Spleen (tissue), 11 donors: ENCODE measurements around the gene KPNA6. TPM values are rescaled to one million over a fixed set of nuclear protein-coding genes. Genes with fewer than 3 reads are reported as not detected.
"Not testable (repeated sequence)": the region's sequence is repeated elsewhere in the genome, so short reads cannot be mapped to it uniquely, and the experiment has no call there.

Experiments
- DNase-seq: peaks from one replicate; pipeline ENCODE4 v3.0.0-alpha.2; 2020
- H3K27ac ChIP-seq, 8 donors: fragments of 200-600 bp; sonication (generic) in 7 of 8; 1 replicate in 4 of 8; 2 replicates in 4 of 8; pipeline versions ENCODE4 v1.5.0 to v1.8.0; 2016 to 2021; ENCODE audit warnings: inconsistent platforms in 4 of 8, mild to moderate bottlenecking in 4 of 8, moderate library complexity in 1 of 8
- H3K27me3 ChIP-seq, 7 donors: fragments of 200-600 bp; sonication (generic) in 6 of 7; replicated peaks in 1 of 7; 1 replicate in 4 of 7; 2 replicates in 3 of 7; pipeline versions ENCODE4 v1.5.0 to v1.8.0; 2016 to 2021; ENCODE audit warnings: inconsistent platforms in 3 of 7, mild to moderate bottlenecking in 1 of 7
- H3K36me3 ChIP-seq, 6 donors: fragments of 200-600 bp; sonication (generic) in 5 of 6; 1 replicate in 4 of 6; 2 replicates in 2 of 6; pipeline versions ENCODE4 v1.5.0 to v1.8.0; 2016 to 2021; ENCODE audit warnings: inconsistent platforms in 2 of 6
- H3K4me1 ChIP-seq, 6 donors: fragments of 200-600 bp; sonication (generic) in 5 of 6; 1 replicate in 3 of 6; 2 replicates in 3 of 6; pipeline versions ENCODE4 v1.5.0 to v1.8.0; 2016 to 2021; ENCODE audit warnings: inconsistent platforms in 3 of 6
- H3K4me3 ChIP-seq, 8 donors: fragments of 200-600 bp; sonication (generic) in 7 of 8; 1 replicate in 4 of 8; 2 replicates in 4 of 8; pipeline versions ENCODE4 v1.5.0 to v1.8.0; 2016 to 2021; ENCODE audit warnings: inconsistent platforms in 4 of 8, mild to moderate bottlenecking in 4 of 8, moderate library complexity in 2 of 8
- H3K9me3 ChIP-seq, 8 donors: fragments of 200-600 bp; sonication (generic) in 7 of 8; 1 replicate in 4 of 8; 2 replicates in 4 of 8; pipeline versions ENCODE4 v1.5.0 to v1.8.0; 2016 to 2021; ENCODE audit warnings: inconsistent platforms in 4 of 8
- POLR2A ChIP-seq, 3 donors: fragments of 450-650 bp; IDR thresholded peaks; one replicate each; pipeline ENCODE4 v1.5.1; 2017; ENCODE audit warnings: antibody characterized with exemption in 3 of 3, mild to moderate bottlenecking in 1 of 3
- POLR2AphosphoS5 ChIP-seq, 3 donors: sonication (generic); formaldehyde crosslinking; IDR thresholded peaks; one replicate each; pipeline ENCODE4 v1.5.1; 2017; ENCODE audit warnings: antibody characterized with exemption in 3 of 3
- WGBS, 5 donors: extraction: QIAGEN DNeasy Blood & Tissue Kit in 3 of 5; methylation state at CpG; one replicate each; pipeline versions ENCODE4 v1.1.5 to v1.1.7; 2013 to 2018; 5-methylcytosine and 5-hydroxymethylcytosine counted together
- intact Hi-C: fragments of 100-400 bp; cut with DNase I; formaldehyde crosslinking; loops from one replicate; pipeline ENCODE4 v1.15.0; 2023; ENCODE audit warnings: low total_unique reads
- polyA plus RNA-seq, 3 donors: library from polyadenylated mRNA; stranded (reverse); fragments of 200-250 nt; gene quantifications; one replicate each; pipeline ENCODE4 v1.2.1, GENCODE V29; 2013
- total RNA-seq, 7 donors: library from RNA; depleted of rRNA in 3 of 7; stranded (reverse); fragments of >200 nt in 3 of 7; fragmentation: NEBNext Ultra II Directional in 4 of 7; extraction: Animal tissue kit (Norgen Biotek cat#: 25700) in 4 of 7; gene quantifications; one replicate each; pipeline versions ENCODE4 v1.1.0 to v1.2.1, GENCODE V29; 2016 to 2021
- TF ChIP-seq, protein P1 (sequence below), 11 experiments: fragments of 200-600 bp in 7 of 11; fragments of 450-650 bp in 4 of 11; sonication (generic) in 4 of 11; IDR thresholded peaks in 8 of 11; conservative IDR thresholded peaks in 3 of 11; 1 replicate in 7 of 11; 2 replicates in 4 of 11; pipeline versions ENCODE4 v1.4.0 to v1.8.0; 2016 to 2021; ENCODE audit warnings: antibody characterized with exemption in 11 of 11, inconsistent platforms in 4 of 11, mild to moderate bottlenecking in 1 of 11
- donor health status: healthy with polysubstance abuse.
- donor health status: DM: no; HTN: no; CAD: no; lungs with moderate emphysema.
- donor health status: DM: no; HTN: no; CAD: no.
- donor health status: Bipolar disorder and iron deficiency.
- donor health status: healthy.
- donor health status: DM: no; HTN: no; CAD: no.
- donor health status: DM: yes; HTN: yes; CAD: no.

The KPNA6 gene
- total and polyA plus RNA-seq, 10 donors: 3.5 to 57.1 (median 38.2) TPM

DNA sequence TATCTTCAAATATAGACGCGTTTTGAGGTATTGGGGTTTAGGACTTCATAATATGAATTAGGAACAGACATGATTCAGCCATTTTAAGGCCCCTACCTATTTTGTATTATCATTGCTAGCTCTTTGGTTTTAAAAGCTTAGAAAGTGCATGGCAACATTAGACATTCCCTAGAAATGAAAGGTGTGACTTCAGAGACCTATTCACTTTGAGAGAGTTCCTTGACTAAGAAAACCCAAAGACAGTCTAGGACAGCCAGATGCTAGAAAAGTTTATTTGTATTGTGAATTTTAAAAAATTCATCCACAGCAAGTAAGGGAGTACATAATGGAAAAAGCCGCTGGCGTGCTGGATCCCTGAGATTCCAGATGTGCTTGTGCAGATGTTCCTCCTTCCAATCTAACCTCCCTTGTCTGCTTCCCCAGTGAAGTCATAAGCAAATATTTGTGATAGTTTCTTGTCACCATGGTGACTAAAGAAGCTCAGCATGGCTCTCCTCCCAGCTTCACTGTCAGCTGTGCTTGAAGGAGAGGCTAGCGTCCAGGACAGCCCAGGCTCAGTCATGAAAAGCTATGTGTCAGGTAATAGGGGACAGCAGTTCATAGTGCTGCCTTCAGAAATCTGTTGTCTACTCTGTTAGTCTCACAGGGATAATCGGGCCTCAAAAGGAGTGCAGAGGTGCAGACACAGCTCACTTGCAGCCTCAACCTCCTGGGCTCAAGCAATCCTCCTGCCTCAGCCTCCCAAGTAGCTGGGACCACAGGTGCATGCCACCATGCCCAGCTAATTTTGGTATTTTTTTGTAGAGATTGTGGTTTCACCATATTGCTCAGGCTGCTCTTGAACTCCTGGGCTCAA is 34.8 kb downstream of the KPNA6 start:
- 81 to 90% (median 87%) methylated on average over 6 of the region's 6 CpGs for WGBS, 5 donors

DNA sequence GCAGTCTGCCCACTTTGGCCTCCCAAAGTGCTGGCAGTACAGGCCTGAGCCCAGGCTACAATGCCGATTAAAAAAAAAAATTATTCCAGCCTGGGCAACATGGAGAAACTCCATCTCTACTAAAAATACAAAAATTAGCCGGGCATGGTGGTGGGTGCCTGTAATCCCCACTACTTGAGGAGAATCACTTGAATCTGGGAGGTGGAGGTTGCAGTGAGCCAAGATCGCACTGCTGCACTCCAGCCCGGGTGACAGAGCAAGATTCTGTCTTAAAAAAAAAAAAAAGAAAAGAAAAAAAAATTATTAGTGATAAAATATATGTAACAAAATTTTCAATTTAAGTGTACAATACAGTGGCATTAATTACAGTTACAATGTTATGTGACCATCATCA is 35.4 kb downstream of the KPNA6 start:
- 87 to 97% (median 89%) methylated on average over 4 of the region's 4 CpGs for WGBS, 5 donors
- H3K4me3 ChIP-seq, intact Hi-C loops, H3K27me3 ChIP-seq, DNase-seq: not testable (repeated sequence)
- Histone ChIP-seq H3K27ac (peak overlapping the region in 1 of 8 donors; percentile 25), H3K36me3 (peaks cover 0 to 17% (median 2%) of the 10 kb centered on the region in 6 donors), H3K9me3 (peaks cover 2 to 17% (median 16%) of the 10 kb centered on the region in 8 donors), H3K4me1 (peaks cover 3 to 73% (median 24%) of the 10 kb centered on the region in 6 donors)

More for the DNA sequence above, 34.8 kb downstream of the KPNA6 start:
- peaks cover 0 to 11% (median 2%) of the 10 kb centered on the region in 6 donors for H3K36me3 ChIP-seq
- H3K4me1 ChIP-seq: peaks cover 3 to 73% (median 24%) of the 10 kb centered on the region in 6 donors
- H3K27ac ChIP-seq: peak overlapping the region in 2 of 8 donors; percentile 8 to 25
- DNase-seq: no peak
- intact Hi-C loops: no loop called here
- no peaks in the 10 kb centered on the region for H3K27me3 ChIP-seq
- H3K9me3 ChIP-seq: peaks cover 0 to 11% (median 10%) of the 10 kb centered on the region in 8 donors
- H3K4me3 ChIP-seq: no peak overlapping the region
- TF ChIP-seq, protein P1, sequence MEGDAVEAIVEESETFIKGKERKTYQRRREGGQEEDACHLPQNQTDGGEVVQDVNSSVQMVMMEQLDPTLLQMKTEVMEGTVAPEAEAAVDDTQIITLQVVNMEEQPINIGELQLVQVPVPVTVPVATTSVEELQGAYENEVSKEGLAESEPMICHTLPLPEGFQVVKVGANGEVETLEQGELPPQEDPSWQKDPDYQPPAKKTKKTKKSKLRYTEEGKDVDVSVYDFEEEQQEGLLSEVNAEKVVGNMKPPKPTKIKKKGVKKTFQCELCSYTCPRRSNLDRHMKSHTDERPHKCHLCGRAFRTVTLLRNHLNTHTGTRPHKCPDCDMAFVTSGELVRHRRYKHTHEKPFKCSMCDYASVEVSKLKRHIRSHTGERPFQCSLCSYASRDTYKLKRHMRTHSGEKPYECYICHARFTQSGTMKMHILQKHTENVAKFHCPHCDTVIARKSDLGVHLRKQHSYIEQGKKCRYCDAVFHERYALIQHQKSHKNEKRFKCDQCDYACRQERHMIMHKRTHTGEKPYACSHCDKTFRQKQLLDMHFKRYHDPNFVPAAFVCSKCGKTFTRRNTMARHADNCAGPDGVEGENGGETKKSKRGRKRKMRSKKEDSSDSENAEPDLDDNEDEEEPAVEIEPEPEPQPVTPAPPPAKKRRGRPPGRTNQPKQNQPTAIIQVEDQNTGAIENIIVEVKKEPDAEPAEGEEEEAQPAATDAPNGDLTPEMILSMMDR (IDR thresholded peaks at IDR 0.05 in 8 of 11, conservative IDR thresholded peaks at IDR 0.05 in 3 of 11): no peak
- TF ChIP-seq POLR2AphosphoS5 (IDR thresholded peaks at IDR 0.05) (no peak), POLR2A (IDR thresholded peaks at IDR 0.05) (no peak)

DNA sequence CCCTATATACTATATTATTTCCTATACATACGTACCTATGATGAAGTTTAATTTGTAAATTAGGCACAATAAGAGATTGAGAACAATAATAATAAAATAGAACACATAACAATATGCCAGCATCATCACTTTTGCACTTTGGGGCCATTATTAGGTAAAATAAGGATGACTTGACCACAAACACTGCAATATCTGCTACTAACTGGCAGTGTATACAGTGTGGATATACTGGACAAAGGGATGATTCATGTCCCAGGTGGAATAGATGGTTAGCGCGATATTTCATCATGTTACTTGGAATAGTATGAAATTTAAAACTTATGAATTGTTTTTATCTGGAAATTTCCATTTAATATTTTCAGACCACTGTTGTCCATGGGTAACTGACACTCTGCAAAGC is 36.2 kb downstream of the KPNA6 start:
- Histone ChIP-seq H3K27ac (no peak overlapping the region), H3K4me1 (peaks cover 0 to 66% (median 18%) of the 10 kb centered on the region in 6 donors), H3K27me3 (no peaks in the 10 kb centered on the region), H3K4me3 (no peak overlapping the region), H3K36me3 (peaks cover 0 to 24% (median 5%) of the 10 kb centered on the region in 6 donors), H3K9me3 (peaks cover 2 to 25% (median 23%) of the 10 kb centered on the region in 8 donors)
- intact Hi-C loops: no loop called here
- DNase-seq: no peak
- WGBS, 5 donors: 94 to 96% (median 94%) methylated on average over 3 of the region's 3 CpGs
- TF ChIP-seq, protein P1 (IDR thresholded peaks at IDR 0.05 in 8 of 11, conservative IDR thresholded peaks at IDR 0.05 in 3 of 11): no peak
- TF ChIP-seq POLR2AphosphoS5 (IDR thresholded peaks at IDR 0.05) (no peak), POLR2A (IDR thresholded peaks at IDR 0.05) (no peak)

DNA sequence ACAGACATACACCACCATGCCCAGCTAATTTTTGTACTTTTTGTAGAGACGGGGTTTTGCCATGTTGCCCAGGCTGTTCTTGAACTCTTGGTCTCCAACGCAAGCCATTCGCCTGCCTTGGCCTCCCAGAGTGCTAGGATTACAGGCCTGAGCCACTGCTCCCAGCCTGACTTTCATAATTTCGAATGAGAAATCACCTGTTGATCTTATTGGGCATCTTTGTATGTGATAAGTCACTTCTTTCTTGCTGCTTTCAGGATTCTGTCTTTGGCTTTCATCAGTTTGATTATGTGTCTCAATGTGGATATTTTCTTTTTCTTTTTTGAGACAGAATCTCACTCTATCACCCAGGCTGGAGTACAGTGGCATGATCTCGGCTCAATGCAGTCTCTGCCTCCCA is 39.9 kb downstream of the KPNA6 start:
- H3K36me3 ChIP-seq: peaks cover 0 to 28% (median 5%) of the 10 kb centered on the region in 6 donors
- H3K9me3 ChIP-seq: peaks cover 2 to 32% (median 29%) of the 10 kb centered on the region in 8 donors
- H3K27me3 ChIP-seq, intact Hi-C loops, H3K27ac ChIP-seq, H3K4me3 ChIP-seq, DNase-seq: not testable (repeated sequence)
- peaks cover 0 to 57% (median 11%) of the 10 kb centered on the region in 6 donors for H3K4me1 ChIP-seq
- WGBS, 5 donors: 94 to 100% (median 96%) methylated on average over 5 of the region's 5 CpGs

DNA sequence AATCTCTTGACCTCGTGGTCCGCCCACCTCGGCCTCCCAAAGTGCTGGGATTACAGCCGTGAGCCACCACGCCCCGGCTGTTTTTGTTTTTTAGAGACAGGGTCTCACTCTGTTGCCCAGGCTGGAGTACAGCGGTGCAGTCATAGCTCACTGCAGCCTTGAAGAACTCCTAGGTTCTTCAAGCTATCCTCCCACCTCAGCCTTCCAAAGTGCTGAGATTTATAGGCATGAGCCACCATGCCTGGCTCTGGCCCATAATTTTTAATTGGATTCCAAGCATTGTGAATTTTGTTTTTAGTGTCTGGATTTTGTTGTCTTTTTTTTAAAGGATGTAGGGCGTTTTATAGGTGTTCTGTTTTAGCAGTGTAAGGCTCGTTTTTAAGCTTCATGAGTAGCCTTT is 43.0 kb downstream of the KPNA6 start:
- intact Hi-C loops: no loop called here
- 91 to 98% (median 93%) methylated on average over 9 of the region's 9 CpGs for WGBS, 5 donors

More for the DNA sequence above, 43.0 kb downstream of the KPNA6 start:
- no peak for DNase-seq
- Histone ChIP-seq H3K27ac (no peak overlapping the region), H3K4me3 (no peak overlapping the region), H3K9me3 (peaks cover 2 to 32% (median 29%) of the 10 kb centered on the region in 8 donors), H3K36me3 (peaks cover 0 to 45% (median 19%) of the 10 kb centered on the region in 6 donors), H3K4me1 (peaks cover 0 to 26% (median 8%) of the 10 kb centered on the region in 6 donors), H3K27me3 (no peaks in the 10 kb centered on the region)
- TF ChIP-seq POLR2AphosphoS5 (IDR thresholded peaks at IDR 0.05): no peak
- TF ChIP-seq, protein P1 (IDR thresholded peaks at IDR 0.05 in 8 of 11, conservative IDR thresholded peaks at IDR 0.05 in 3 of 11): no peak
- no peak for TF ChIP-seq POLR2A (IDR thresholded peaks at IDR 0.05)
